ENCODE data around the gene P2RX1. TPM values are rescaled to one million over a fixed set of nuclear protein-coding genes. Genes with fewer than 3 reads are reported as not detected.

P2RX1 gene
- total RNA-seq, 1 experiment from 2014 or later, result not detected

DNA sequence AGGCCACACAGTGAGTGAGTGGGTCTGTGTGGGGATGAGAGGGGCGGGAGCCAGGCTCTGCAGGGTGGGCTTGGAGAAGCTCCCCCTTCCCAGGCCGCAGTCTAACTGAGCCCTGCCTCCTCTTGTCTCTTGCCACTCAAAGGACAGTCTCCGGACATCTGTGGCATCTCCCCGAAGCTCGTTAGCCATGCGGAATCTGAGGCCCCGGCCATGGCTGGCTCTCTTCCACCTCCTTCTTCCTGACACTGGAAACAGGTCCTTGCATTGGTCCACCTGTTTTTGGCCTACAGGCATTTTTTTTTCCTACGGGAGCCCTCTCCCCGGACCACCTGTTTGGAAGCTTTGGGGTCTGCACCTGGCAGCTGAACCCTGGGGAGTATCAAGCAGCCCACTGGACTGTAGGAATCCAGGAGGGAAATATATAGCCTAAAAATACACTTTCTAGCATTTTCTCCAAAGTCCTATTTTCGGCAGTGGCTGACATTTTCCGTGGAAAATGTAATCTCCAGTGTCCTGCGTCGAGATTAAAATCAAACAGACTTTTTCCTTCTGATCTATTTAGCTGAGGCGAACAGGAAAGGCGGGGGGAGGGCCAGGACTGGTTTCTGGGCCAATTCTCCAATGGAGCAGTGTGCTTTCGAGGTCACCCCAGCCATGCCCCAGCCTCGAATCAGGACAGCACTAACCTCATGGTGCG lies 38.9 kb upstream of the P2RX1 start:
- Histone ChIP-seq H3K9me3 (ENCODE audit: insufficient read depth, low read depth) (no peaks in the 10 kb centered on the region), H2AFZ (no peak overlapping the region), H3K9me2 (ENCODE audit: insufficient read depth) (no peaks in the 10 kb centered on the region), H3K36me3 (ENCODE audit: low read depth) (no peaks in the 10 kb centered on the region), H4K20me1 (ENCODE audit: insufficient read depth) (no peaks in the 10 kb centered on the region), H3K79me2 (ENCODE audit: low read depth) (no peaks in the 10 kb centered on the region), H3K4me2 (no peak overlapping the region), H3K4me1 (replicated peaks; ENCODE audit: insufficient read depth) (peaks cover 11% of the 10 kb centered on the region), H3K4me3 (no peak overlapping the region), H3F3A (ENCODE audit: insufficient read depth, low read depth) (peaks cover 26% of the 10 kb centered on the region), H3K27ac (no peak overlapping the region), H3K27me3 (ENCODE audit: insufficient read depth, low read depth) (no peaks in the 10 kb centered on the region)
- TF ChIP-seq EZH2 (IDR thresholded peaks at IDR 0.05; ENCODE audit: low read depth), result no peak
- TF ChIP-seq, protein P1, sequence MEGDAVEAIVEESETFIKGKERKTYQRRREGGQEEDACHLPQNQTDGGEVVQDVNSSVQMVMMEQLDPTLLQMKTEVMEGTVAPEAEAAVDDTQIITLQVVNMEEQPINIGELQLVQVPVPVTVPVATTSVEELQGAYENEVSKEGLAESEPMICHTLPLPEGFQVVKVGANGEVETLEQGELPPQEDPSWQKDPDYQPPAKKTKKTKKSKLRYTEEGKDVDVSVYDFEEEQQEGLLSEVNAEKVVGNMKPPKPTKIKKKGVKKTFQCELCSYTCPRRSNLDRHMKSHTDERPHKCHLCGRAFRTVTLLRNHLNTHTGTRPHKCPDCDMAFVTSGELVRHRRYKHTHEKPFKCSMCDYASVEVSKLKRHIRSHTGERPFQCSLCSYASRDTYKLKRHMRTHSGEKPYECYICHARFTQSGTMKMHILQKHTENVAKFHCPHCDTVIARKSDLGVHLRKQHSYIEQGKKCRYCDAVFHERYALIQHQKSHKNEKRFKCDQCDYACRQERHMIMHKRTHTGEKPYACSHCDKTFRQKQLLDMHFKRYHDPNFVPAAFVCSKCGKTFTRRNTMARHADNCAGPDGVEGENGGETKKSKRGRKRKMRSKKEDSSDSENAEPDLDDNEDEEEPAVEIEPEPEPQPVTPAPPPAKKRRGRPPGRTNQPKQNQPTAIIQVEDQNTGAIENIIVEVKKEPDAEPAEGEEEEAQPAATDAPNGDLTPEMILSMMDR (conservative IDR thresholded peaks at IDR 0.05), result no peak
- BruUV-seq (replicated peaks), result no TSS peak
- CTCF ChIA-PET, result no interaction called here
- intact Hi-C loops (cut with micrococcal nuclease; ENCODE audit: unreplicated experiment), result loop anchor here (5.0 kb wide), 1 partner anchor 63 kb away; the partner anchor contains the start of gene CAMKK1
- POLR2A ChIA-PET (ENCODE audit: unreplicated experiment), result no interaction called here
- DNase-seq, result no peak

DNA sequence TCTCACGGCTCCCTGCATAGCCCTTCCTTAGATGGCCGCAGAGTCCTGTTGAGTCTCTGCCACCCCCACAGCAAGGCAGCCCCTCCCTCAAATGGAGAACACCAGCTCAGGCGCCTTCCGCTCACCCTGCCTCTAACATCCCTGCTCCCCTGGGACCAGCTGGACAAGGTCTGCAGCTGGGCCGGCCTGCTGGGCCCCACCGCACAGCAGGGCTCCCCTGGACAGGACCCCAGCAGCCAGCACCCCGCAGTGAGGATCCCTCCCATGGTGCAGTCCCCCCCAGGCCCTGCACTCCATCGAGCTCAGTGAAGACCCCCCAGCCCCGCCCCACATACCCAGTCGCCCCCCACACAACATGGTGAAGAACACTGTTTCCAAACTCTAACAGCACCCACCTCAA lies 37.8 kb upstream of the P2RX1 start:
- POLR2A ChIA-PET (ENCODE audit: unreplicated experiment), result no interaction called here
- CTCF ChIA-PET, result no interaction called here
- Histone ChIP-seq H3K9me2 (ENCODE audit: insufficient read depth) (no peaks in the 10 kb centered on the region), H3K79me2 (ENCODE audit: low read depth) (no peaks in the 10 kb centered on the region), H3K36me3 (ENCODE audit: low read depth) (no peaks in the 10 kb centered on the region), H3K9me3 (ENCODE audit: insufficient read depth, low read depth) (no peaks in the 10 kb centered on the region), H3K4me2 (no peak overlapping the region), H3K4me1 (replicated peaks; ENCODE audit: insufficient read depth) (0 out of 2 replicates have a peak, but pooled peaks cover under 1% of the 10 kb centered on the region), H4K20me1 (ENCODE audit: insufficient read depth) (no peaks in the 10 kb centered on the region), H3K4me3 (no peak overlapping the region), H3K27ac (no peak overlapping the region), H3K27me3 (ENCODE audit: insufficient read depth, low read depth) (no peaks in the 10 kb centered on the region), H3F3A (ENCODE audit: insufficient read depth, low read depth) (peaks cover 20% of the 10 kb centered on the region), H2AFZ (no peak overlapping the region)
- intact Hi-C loops (cut with micrococcal nuclease; ENCODE audit: unreplicated experiment), result no loop called here
- TF ChIP-seq, protein P1 (conservative IDR thresholded peaks at IDR 0.05), result no peak
- no peak for TF ChIP-seq EZH2 (IDR thresholded peaks at IDR 0.05; ENCODE audit: low read depth)
- no peak for DNase-seq
- no TSS peak for BruUV-seq (replicated peaks)

DNA sequence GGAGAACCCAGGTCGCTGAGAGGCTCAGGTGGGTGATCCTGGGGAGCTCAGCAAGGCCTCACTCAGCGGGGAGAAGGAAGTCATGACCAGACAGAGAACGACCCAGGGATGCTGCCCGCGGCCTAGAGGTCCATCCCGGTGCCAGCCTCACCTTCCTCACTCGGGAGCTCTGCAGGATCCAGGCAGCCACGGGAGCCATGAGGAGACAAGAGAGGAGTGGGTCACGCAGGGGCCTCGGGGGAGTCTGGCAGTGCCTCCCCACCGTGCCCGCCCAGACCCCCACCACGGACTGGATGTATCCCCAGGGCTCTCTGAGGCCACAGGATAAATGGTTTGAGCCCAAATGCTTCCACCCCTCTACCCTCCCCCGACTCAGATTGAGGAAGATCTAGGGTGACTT lies 37.3 kb upstream of the P2RX1 start:
- intact Hi-C loops (cut with micrococcal nuclease; ENCODE audit: unreplicated experiment), result no loop called here
- no peak overlapping the region for H3K4me3 ChIP-seq
- no peaks in the 10 kb centered on the region for H3K4me1 ChIP-seq (replicated peaks; ENCODE audit: insufficient read depth)
- H3K9me3 ChIP-seq (ENCODE audit: insufficient read depth, low read depth), result no peaks in the 10 kb centered on the region
- ChIA-PET CTCF (no interaction called here), POLR2A (ENCODE audit: unreplicated experiment) (no interaction called here)
- TF ChIP-seq, protein P1 (conservative IDR thresholded peaks at IDR 0.05), result no peak
- TF ChIP-seq EZH2 (IDR thresholded peaks at IDR 0.05; ENCODE audit: low read depth), result no peak
- peaks cover 15% of the 10 kb centered on the region for H3F3A ChIP-seq (ENCODE audit: insufficient read depth, low read depth)
- no peak overlapping the region for H2AFZ ChIP-seq
- no peak for DNase-seq
- H3K79me2 ChIP-seq (ENCODE audit: low read depth), result no peaks in the 10 kb centered on the region
- no peaks in the 10 kb centered on the region for H3K9me2 ChIP-seq (ENCODE audit: insufficient read depth)
- no TSS peak for BruUV-seq (replicated peaks)
- H3K4me2 ChIP-seq, result no peak overlapping the region
- H3K27ac ChIP-seq, result no peak overlapping the region
- H4K20me1 ChIP-seq (ENCODE audit: insufficient read depth), result no peaks in the 10 kb centered on the region
- H3K27me3 ChIP-seq (ENCODE audit: insufficient read depth, low read depth), result no peaks in the 10 kb centered on the region
- no peaks in the 10 kb centered on the region for H3K36me3 ChIP-seq (ENCODE audit: low read depth)

Measured in PC-9 (cell line).